ENCODE data around the gene FLOT1.

Gene FLOT1

DNA sequence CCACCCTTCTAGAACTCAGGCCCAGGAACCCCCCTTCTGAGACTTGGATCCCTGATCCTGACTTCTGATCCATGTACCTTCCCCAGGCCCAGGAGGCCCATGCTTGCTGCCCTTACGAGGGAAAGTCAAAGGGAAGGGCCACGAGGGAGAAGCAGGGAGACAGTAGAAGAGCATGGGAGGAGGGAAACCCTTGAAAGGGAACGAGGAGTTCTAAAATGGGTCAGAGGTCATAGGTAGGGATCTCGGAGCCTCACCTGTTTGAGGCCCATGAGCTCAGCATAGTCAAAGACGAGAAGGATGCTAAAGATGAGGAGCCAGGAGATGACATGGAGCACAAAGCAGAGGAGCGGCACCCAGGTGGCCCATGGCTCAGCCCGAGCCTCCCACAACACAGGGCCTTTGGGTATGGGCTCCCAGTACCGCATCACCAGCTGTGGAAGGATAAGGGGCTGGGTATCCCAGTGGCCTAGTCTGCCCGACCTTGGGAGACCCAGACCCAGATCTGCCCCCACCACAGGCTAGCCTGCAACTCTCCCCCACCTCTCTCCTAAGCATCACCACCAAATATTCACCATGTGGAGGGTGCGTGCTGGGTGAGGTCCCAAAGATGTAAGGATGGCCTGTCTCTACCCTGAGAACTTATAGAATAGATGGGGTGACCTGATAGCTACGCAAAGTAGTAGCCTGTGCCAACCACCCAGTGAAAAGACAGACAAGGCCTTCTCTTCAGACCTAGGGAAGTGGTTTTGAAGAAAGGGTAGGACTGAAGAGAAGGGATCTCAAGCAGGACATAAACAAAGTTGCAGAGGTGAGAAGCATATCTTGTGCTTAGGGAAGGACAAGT, 53.2 kb downstream of the FLOT1 start:
- no peak for DNase-seq (ENCODE audit: low read depth)
- TF ChIP-seq, protein P1, sequence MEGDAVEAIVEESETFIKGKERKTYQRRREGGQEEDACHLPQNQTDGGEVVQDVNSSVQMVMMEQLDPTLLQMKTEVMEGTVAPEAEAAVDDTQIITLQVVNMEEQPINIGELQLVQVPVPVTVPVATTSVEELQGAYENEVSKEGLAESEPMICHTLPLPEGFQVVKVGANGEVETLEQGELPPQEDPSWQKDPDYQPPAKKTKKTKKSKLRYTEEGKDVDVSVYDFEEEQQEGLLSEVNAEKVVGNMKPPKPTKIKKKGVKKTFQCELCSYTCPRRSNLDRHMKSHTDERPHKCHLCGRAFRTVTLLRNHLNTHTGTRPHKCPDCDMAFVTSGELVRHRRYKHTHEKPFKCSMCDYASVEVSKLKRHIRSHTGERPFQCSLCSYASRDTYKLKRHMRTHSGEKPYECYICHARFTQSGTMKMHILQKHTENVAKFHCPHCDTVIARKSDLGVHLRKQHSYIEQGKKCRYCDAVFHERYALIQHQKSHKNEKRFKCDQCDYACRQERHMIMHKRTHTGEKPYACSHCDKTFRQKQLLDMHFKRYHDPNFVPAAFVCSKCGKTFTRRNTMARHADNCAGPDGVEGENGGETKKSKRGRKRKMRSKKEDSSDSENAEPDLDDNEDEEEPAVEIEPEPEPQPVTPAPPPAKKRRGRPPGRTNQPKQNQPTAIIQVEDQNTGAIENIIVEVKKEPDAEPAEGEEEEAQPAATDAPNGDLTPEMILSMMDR (IDR thresholded peaks at IDR 0.05; ENCODE audit: insufficient read depth, low read depth, low read length, missing control alignments), result no peak
- no peak overlapping the region for H3K4me3 ChIP-seq (ENCODE audit: low read length)

DNA sequence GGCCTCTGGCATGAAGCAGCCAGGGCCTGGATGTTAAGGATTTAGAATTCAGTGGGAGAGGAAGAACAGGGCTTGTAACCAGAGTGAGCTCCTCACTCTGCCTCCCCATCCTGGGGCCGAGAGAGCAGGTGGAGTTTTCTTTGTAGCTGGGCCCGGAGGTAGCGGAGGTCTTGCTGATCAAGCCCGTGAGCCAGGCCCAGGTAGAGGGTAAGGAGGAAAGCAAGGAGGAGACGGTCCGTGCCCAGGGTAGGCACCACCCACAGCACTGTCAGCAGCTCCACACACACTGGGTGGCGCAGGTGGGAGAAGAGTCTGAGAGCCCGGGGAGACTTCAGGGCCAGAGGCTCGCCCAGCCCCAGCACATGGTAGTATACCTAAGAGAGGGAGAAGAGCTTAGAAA, 53.9 kb downstream of the FLOT1 start:
- no peak for DNase-seq (ENCODE audit: low read depth)
- TF ChIP-seq, protein P1 (IDR thresholded peaks at IDR 0.05; ENCODE audit: insufficient read depth, low read depth, low read length, missing control alignments), result no peak
- H3K4me3 ChIP-seq (ENCODE audit: low read length), result no peak overlapping the region

DNA sequence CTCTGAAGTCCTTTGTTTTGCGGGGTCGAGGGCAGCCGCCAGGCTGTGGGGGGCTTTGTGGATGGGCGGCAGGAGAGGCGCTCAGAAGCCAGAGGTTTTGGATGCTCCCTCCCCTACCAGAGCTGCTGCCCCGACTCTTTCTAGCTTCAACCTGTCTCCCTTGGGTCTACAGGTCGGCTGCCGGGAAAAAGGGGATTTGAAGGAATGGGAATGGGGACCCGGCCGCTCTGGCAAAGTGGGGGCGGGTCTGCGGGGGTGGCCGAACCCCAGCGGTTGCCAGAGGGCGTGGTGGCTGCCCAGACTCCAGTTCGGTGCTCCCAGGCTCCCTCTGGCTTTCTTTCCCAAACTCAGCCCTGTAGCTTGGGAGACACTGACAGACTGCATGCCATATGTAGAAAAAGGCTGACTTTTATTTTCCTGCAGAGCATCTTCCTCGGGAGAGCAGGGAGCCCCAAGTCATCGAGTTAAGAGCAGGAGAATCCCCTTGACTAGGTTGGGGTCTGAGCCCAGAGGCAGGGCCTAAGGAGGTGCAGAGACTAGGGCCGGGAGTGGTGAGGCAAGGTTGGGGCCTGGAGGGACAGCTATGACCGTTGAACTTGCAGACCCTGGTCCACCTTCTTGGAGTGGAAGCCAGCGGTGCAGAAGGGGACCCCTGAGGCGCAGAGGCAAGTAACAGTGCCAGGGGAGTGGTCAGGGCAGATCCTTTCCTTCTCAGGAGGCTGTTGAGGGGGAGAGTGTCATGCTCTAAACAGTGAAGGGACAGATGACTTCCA, 54.6 kb downstream of the FLOT1 start:
- TF ChIP-seq, protein P1 (IDR thresholded peaks at IDR 0.05; ENCODE audit: insufficient read depth, low read depth, low read length, missing control alignments), result peak; percentile 35
- H3K4me3 ChIP-seq (ENCODE audit: low read length), result peak overlapping the region; percentile 70
- DNase-seq (ENCODE audit: low read depth), result peak; percentile 36

DNA sequence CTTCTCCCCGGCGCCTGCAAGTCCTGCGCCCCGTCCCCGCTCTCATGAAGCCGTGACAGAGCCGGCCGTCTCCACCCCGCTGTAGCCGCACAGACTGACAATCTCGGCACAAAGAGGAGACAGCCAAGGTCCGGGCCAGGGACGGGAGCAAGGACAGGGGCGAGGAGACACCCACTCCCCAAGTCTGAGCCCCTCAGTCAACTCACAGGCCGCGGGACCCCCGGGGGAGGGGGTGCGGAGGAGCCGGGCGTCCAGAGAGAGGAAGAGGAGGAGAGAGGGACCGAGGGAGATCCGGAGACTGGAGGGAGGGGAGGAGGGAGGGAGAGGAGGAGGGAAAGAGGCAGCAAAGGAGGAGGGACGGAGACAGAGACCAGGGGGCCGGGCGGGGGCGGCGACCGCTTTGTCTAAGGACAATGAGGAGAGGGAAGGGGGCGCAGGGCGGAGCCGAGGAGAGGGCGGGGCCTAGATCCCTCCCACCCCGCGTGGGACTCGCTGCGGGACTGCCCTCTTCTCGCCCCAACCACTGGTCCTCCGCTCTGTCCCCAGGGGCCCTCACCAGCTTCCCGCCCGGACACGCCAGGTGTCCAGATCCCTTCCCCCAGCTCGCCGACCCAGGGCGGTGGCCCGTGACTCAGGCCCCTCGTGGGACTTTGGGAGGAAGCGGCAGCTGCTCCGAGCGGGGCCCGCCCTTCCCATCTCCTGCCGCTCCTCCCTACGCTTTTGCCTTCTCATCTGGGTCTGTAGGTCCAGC, 55.4 kb downstream of the FLOT1 start:
- TF ChIP-seq, protein P1 (IDR thresholded peaks at IDR 0.05; ENCODE audit: insufficient read depth, low read depth, low read length, missing control alignments), result no peak
- DNase-seq (ENCODE audit: low read depth), result peak; percentile 98
- peak overlapping the region; percentile 70 for H3K4me3 ChIP-seq (ENCODE audit: low read length)

DNA sequence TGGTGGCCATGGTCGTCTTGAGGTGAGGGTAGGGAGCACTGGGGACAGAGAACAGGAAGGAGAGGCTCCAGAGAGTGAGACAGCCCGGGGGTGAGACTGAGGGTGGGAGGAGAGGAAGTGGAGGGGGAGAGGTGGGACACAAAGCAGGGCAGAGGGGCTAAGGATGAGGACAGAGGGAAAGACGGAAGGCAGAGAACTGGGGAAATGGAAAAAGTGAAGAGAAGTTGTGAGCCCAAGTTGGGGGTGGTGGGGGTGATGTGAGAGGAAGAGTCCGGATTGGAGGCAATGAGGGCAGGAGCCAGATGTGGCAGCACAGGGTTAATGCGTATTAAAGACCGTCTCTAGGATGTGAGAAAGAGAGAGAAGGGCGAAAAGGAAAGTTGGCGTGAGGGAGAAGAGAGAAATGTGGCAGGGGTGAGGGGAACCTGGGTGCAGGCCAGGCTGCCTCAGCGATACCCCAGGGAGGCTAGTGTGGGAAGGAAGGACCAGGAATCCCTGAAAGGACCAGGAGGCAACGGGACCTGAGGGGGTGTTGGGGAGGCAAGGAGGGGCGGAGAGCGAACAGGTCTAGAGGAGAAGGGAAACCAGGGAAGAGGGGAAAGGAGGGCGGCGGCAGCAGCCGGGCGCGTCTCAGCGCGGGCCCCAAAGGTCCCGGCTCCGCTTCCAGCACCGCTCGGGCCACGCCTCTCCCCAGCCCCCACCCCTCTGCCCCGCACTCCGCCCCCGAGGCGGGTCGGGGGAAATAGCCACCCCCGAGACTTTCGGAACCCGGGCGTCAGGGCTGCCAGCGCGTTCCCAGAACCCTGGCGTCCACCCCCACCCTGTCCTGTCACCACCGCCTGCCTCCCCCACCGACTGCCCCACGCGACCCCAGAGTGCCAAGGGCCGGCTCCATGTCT, 56.2 kb downstream of the FLOT1 start, which contains the start of gene PPP1R18:
TSS of gene PPP1R18 (minus strand) at position 637 of the 899 bp plus-strand sequence. CDS start at position 10, 627 bp downstream.
- TF ChIP-seq, protein P1 (IDR thresholded peaks at IDR 0.05; ENCODE audit: insufficient read depth, low read depth, low read length, missing control alignments), result no peak
- peak; percentile 72 for DNase-seq (ENCODE audit: low read depth)
- peak within 1 kb of the TSS; percentile 70 for H3K4me3 ChIP-seq (ENCODE audit: low read length)
